PC-3 (cell line): ENCODE data around the gene NOX4.
"Not testable (repeated sequence)": the region's sequence is repeated elsewhere in the genome, so short reads cannot be mapped to it uniquely, and the experiment has no call there.

Experiments
- CTCF ChIP-seq: fragments of 300-600 bp; sonication (generic); conservative IDR thresholded peaks from 2 replicates; pipeline ENCODE4 v1.5.1; 2017; ENCODE audit warnings: antibody characterized with exemption, low read depth, mild to moderate bottlenecking, low read length
- EZH2 ChIP-seq: fragments of 300-600 bp; sonication (generic); IDR thresholded peaks from one replicate; pipeline ENCODE4 v1.6.1; 2017; ENCODE audit warnings: antibody characterized with exemption, mild to moderate bottlenecking, low read length; ENCODE audit not compliant: unreplicated experiment
- EZH2phosphoT487 ChIP-seq: fragments of 300-600 bp; sonication (generic); IDR thresholded peaks from 2 replicates; pipeline ENCODE4 v1.6.1; 2018; ENCODE audit warnings: mild to moderate bottlenecking, antibody characterized with exemption, low read length, borderline replicate concordance

DNA sequence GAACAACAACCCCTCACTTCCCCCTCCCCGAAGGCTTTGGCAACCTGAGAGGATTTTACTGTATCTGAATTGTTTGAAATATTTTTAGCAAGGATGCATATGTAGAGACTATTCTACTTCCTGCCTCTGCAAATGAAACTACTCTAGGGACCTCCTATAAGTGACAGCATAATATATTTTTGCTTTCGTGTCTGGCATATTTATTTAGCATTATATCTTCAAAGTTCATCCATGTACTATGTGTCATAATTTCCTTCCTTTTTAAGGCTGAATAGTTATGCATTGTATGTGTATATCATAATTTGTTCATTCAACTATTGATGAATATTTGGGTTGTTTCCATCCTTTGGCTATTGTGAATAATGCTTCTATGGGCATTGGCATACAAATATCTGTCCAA is 153.1 kb downstream of the NOX4 start:
- TF ChIP-seq CTCF, EZH2, EZH2phosphoT487: not testable (repeated sequence)
